KMS-11 (cell line): Measurements from ENCODE around the gene CCL16.

Experiments
- H2AFZ ChIP-seq: fragments of 200-600 bp; sonication (generic); 2 replicates; pipeline ENCODE4 v1.6.1; 2016; ENCODE audit warnings: antibody characterized with exemption, mixed run types, low read depth
- H3K27ac ChIP-seq: fragments of 200-600 bp; sonication (generic); 2 replicates; pipeline ENCODE4 v1.6.1; 2016; ENCODE audit warnings: mild to moderate bottlenecking, mixed run types
- H3K27me3 ChIP-seq: fragments of 200-600 bp; sonication (generic); 2 replicates; pipeline ENCODE4 v1.6.1; 2017; ENCODE audit warnings: mild to moderate bottlenecking, low read depth, mixed run types, moderate library complexity; ENCODE audit not compliant: insufficient read depth
- H3K36me3 ChIP-seq: fragments of 200-600 bp; sonication (generic); 2 replicates; pipeline ENCODE4 v1.6.1; 2017; ENCODE audit warnings: mild to moderate bottlenecking, mixed run types; ENCODE audit not compliant: insufficient read depth
- H3K4me1 ChIP-seq: fragments of 200-600 bp; sonication (generic); 2 replicates; pipeline ENCODE4 v1.6.1; 2016; ENCODE audit warnings: mild to moderate bottlenecking, low read depth, mixed run types; ENCODE audit not compliant: poor library complexity, severe bottlenecking
- H3K4me2 ChIP-seq: fragments of 200-600 bp; sonication (generic); 2 replicates; pipeline ENCODE4 v1.7.0; 2016; ENCODE audit warnings: mild to moderate bottlenecking, mixed run types
- H3K4me3 ChIP-seq: fragments of 200-600 bp; sonication (generic); IDR thresholded peaks from 2 replicates; pipeline ENCODE4 v1.6.1; 2017; ENCODE audit warnings: low read depth, low read length, mixed read lengths; ENCODE audit not compliant: insufficient read depth
- H3K79me2 ChIP-seq: fragments of 200-600 bp; sonication (generic); 2 replicates; pipeline ENCODE4 v1.6.1; 2016; ENCODE audit warnings: low read depth, mixed run types; ENCODE audit not compliant: insufficient read depth
- H3K9ac ChIP-seq: fragments of 200-600 bp; sonication (generic); 2 replicates; pipeline ENCODE4 v1.6.1; 2016; ENCODE audit warnings: mild to moderate bottlenecking, mixed run types
- H4K20me1 ChIP-seq: fragments of 200-600 bp; sonication (generic); 2 replicates; pipeline ENCODE4 v1.6.1; 2016; ENCODE audit warnings: mild to moderate bottlenecking, mixed run types; ENCODE audit not compliant: insufficient read depth
- CTCF ChIP-seq: fragments of 200-600 bp; sonication (generic); conservative IDR thresholded peaks from 2 replicates; pipeline ENCODE4 v1.6.1; 2017; ENCODE audit warnings: low read depth, mild to moderate bottlenecking, antibody characterized with exemption, low read length, moderate library complexity, mixed read lengths

Gene CCL16

DNA sequence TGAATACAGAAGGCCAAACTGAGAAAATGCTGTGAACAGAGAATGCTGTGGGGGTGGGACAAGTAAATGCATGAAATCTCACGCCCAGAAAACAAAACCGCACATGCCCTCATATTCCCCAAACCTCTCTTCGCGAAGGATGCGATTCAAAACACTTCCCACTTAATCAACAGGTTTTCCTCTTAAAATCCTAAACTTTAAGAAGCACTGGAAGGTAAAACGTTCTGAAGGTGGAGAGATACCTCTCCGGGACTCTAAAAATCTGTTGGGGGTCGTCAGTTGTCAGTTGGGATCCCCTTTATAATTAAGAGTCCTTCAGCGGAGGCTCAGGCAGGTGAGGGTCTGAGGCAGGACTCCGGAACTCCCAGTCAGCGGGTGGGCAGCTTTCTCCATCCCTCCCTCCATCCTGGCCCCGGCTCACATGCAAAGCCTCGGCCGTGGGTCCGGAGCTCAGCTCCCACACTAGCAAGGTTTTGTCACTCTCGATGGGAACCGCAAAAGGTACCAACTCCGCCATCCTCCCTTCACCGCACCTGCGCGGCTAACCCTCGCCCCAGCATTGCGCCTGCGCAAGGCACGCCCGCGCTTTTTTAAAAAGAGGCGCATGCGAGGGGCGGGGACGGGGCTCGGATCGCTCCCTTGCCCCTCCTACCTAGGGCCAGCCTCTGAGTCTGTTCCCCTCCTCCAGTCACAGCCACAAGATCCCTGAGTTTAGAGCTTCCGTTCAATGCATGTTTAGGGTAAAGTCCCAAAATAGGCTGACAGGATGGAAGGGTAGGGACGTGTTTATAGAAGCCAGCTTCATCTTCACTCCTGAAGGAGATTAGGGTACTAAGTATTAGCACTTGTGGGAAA, 50.9 kb downstream of the CCL16 start, which contains the start of gene RDM1:
RDM1 (minus strand) TSS at position 563 of the 855 bp plus-strand sequence; CDS start at position 517, 46 bp downstream.
- no peak for TF ChIP-seq CTCF
- H3K9ac ChIP-seq, result no peak within 1 kb of the TSS

DNA sequence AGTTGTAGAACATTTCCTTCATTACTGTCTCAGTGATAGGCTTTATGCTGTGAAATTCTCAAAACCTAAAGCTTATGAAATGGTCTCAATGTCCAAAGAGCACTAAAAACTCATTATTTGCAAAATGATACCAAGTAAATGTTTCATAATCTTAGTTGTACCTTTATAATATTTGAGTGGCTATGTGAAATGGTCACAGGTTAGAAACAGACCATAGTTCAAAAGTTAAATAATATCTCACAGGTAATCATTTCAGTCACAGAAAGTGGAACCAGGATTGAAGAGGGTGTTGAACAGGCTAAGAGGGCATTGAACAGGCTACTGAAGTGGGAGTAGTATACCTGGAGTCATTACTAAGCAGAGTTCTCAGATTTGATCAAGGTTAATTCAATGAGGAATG, 53.6 kb downstream of the CCL16 start:
- no peaks in the 10 kb centered on the region for H3K27me3 ChIP-seq
- H3K4me3 ChIP-seq, result no peak overlapping the region
- H3K36me3 ChIP-seq, result no peaks in the 10 kb centered on the region
- no peaks in the 10 kb centered on the region for H3K79me2 ChIP-seq
- H3K4me2 ChIP-seq, result no peak overlapping the region
- H4K20me1 ChIP-seq, result no peaks in the 10 kb centered on the region
- no peak overlapping the region for H3K9ac ChIP-seq
- H2AFZ ChIP-seq, result no peak overlapping the region
- no peak overlapping the region for H3K27ac ChIP-seq
- H3K4me1 ChIP-seq, result peaks cover 5% of the 10 kb centered on the region
- TF ChIP-seq CTCF, result no peak

More for the DNA sequence above, 50.9 kb downstream of the CCL16 start, which contains the start of gene RDM1:
- Histone ChIP-seq H4K20me1 (no peaks in the 10 kb centered on the region), H3K36me3 (no peaks in the 10 kb centered on the region), H3K79me2 (no peaks in the 10 kb centered on the region), H2AFZ (peak within 1 kb of the TSS; percentile 93), H3K27me3 (no peaks in the 10 kb centered on the region), H3K4me3 (no peak within 1 kb of the TSS), H3K4me1 (peaks cover 5% of the 10 kb centered on the region), H3K4me2 (peak within 1 kb of the TSS; percentile 13), H3K27ac (no peak within 1 kb of the TSS)
